Measurements from ENCODE around the gene MYT1. TPM values are rescaled to one million over a fixed set of nuclear protein-coding genes. Genes with fewer than 3 reads are reported as not detected.

The MYT1 gene
- total and polyA plus RNA-seq, 2 of the 13 experiments (the other 11 are each of a cell fraction or from before 2014, with no cell fraction given): 0.58 to 2.5 TPM

DNA sequence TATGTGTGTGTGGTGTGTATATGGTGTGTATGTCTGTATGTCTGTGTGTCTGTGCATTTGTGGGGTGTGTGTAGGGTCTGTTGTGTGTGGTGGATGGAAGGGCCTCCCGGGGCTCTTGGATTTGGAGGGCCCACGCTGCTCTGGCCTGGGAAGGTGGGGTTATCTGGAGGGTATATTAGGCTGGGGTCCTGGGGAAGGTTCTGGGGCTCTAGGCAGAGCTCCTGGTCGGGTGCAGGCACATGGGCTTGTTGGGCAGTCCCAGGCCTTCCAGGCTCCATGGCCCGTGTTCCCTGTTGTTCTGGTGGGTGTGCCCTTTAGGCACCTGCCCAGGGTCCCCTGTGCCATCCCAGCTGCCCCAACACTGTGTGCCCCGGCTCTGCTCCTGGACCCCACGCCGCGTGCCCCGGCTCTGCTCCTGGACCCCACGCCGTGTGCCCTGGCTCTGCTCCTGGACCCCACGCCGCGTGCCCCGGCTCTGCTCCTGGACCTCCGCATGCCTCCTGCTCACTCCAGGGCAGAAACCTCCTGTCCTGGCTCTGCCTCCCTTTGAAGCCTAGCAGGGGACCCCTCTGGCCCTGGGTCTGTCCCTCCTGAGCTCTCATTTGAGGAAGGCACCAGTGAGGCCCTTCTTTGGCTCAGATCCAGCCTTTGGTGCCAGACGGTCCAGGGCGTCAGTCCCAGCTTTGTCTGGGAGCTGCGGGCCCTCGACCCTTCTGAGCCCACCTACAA, 10.2 kb upstream of the MYT1 start (continued):
- TF ChIP-seq SUZ12 (IDR thresholded peaks at IDR 0.05; ENCODE audit: low read depth, low read length) (no peak), ZNF552 (CRISPR knock-in tag; IDR thresholded peaks at IDR 0.05; ENCODE audit: borderline replicate concordance) (no peak), NCOR1 (IDR thresholded peaks at IDR 0.05; ENCODE audit: borderline replicate concordance, low read length) (no peak), SKI (IDR thresholded peaks at IDR 0.05; ENCODE audit: partially characterized antibody) (no peak), FOXK2 (IDR thresholded peaks at IDR 0.05) (no peak), ZNF557 (CRISPR knock-in tag; IDR thresholded peaks at IDR 0.05) (no peak), ZNF430 (CRISPR knock-in tag; IDR thresholded peaks at IDR 0.05) (no peak), ATF1 (CRISPR knock-in tag; IDR thresholded peaks at IDR 0.05) (no peak), ZNF616 (CRISPR knock-in tag; IDR thresholded peaks at IDR 0.05; ENCODE audit: low read depth) (no peak), EED (CRISPR knock-in tag; IDR thresholded peaks at IDR 0.05) (0 out of 2 replicates have a peak, but pooled peaks have one; percentile 14)
- TF ChIP-seq, protein P1, sequence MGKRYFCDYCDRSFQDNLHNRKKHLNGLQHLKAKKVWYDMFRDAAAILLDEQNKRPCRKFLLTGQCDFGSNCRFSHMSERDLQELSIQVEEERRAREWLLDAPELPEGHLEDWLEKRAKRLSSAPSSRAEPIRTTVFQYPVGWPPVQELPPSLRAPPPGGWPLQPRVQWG (CRISPR knock-in tag; IDR thresholded peaks at IDR 0.05; ENCODE audit: borderline replicate concordance, low read depth): no peak
- TF ChIP-seq, protein P2, sequence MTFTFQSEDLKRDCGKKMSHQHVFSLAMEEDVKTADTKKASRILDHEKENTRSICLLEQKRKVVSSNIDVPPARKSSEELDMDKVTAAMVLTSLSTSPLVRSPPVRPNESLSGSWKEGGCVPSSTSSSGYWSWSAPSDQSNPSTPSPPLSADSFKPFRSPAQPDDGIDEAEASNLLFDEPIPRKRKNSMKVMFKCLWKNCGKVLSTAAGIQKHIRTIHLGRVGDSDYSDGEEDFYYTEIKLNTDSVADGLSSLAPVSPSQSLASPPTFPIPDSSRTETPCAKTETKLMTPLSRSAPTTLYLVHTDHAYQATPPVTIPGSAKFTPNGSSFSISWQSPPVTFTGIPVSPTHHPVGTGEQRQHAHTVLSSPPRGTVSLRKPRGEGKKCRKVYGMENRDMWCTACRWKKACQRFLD (CRISPR knock-in tag; IDR thresholded peaks at IDR 0.05; ENCODE audit: borderline replicate concordance): no peak
- TF ChIP-seq, protein P3, sequence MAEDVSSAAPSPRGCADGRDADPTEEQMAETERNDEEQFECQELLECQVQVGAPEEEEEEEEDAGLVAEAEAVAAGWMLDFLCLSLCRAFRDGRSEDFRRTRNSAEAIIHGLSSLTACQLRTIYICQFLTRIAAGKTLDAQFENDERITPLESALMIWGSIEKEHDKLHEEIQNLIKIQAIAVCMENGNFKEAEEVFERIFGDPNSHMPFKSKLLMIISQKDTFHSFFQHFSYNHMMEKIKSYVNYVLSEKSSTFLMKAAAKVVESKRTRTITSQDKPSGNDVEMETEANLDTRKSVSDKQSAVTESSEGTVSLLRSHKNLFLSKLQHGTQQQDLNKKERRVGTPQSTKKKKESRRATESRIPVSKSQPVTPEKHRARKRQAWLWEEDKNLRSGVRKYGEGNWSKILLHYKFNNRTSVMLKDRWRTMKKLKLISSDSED (CRISPR knock-in tag; IDR thresholded peaks at IDR 0.05): 0 out of 2 replicates have a peak, but pooled peaks have one; percentile 40
- TF ChIP-seq, protein P4, sequence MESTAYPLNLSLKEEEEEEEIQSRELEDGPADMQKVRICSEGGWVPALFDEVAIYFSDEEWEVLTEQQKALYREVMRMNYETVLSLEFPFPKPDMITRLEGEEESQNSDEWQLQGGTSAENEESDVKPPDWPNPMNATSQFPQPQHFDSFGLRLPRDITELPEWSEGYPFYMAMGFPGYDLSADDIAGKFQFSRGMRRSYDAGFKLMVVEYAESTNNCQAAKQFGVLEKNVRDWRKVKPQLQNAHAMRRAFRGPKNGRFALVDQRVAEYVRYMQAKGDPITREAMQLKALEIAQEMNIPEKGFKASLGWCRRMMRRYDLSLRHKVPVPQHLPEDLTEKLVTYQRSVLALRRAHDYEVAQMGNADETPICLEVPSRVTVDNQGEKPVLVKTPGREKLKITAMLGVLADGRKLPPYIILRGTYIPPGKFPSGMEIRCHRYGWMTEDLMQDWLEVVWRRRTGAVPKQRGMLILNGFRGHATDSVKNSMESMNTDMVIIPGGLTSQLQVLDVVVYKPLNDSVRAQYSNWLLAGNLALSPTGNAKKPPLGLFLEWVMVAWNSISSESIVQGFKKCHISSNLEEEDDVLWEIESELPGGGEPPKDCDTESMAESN (CRISPR knock-in tag; conservative IDR thresholded peaks at IDR 0.05): no peak
- TF ChIP-seq, protein P5, sequence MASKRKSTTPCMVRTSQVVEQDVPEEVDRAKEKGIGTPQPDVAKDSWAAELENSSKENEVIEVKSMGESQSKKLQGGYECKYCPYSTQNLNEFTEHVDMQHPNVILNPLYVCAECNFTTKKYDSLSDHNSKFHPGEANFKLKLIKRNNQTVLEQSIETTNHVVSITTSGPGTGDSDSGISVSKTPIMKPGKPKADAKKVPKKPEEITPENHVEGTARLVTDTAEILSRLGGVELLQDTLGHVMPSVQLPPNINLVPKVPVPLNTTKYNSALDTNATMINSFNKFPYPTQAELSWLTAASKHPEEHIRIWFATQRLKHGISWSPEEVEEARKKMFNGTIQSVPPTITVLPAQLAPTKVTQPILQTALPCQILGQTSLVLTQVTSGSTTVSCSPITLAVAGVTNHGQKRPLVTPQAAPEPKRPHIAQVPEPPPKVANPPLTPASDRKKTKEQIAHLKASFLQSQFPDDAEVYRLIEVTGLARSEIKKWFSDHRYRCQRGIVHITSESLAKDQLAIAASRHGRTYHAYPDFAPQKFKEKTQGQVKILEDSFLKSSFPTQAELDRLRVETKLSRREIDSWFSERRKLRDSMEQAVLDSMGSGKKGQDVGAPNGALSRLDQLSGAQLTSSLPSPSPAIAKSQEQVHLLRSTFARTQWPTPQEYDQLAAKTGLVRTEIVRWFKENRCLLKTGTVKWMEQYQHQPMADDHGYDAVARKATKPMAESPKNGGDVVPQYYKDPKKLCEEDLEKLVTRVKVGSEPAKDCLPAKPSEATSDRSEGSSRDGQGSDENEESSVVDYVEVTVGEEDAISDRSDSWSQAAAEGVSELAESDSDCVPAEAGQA (IDR thresholded peaks at IDR 0.05; ENCODE audit: low read depth): no peak
- TF ChIP-seq, protein P5 (CRISPR knock-in tag; IDR thresholded peaks at IDR 0.05; ENCODE audit: borderline replicate concordance): no peak

Measured in HepG2 (cell line).